GM18508 (cell line): Measurements from ENCODE around the gene CIB4.

Source experiments
- ATAC-seq: cut with Tn5 transposase; IDR thresholded peaks from one replicate; pipeline ENCODE4 v1.9.1; 2021; ENCODE audit warnings: moderate number of reproducible peaks; ENCODE audit not compliant: insufficient read depth, unreplicated experiment

Gene CIB4

GRCh38 chr2:26560892-26561291 lies 80.3 kb downstream of the CIB4 start:
- ATAC-seq = no peak

- no peak for ATAC-seq
Observed at GRCh38 chr2:26559556-26559955, 81.6 kb downstream of the CIB4 start.

- no peak for ATAC-seq
Observed at GRCh38 chr2:26559044-26559405, 82.1 kb downstream of the CIB4 start.

GRCh38 chr2:26558271-26559043 lies 82.7 kb downstream of the CIB4 start:
- ATAC-seq = no peak

GRCh38 chr2:26557244-26557925 lies 83.8 kb downstream of the CIB4 start:
- ATAC-seq = no peak

GRCh38 chr2:26556309-26557243 lies 84.6 kb downstream of the CIB4 start:
- ATAC-seq = no peak

- ATAC-seq = no peak
Observed at GRCh38 chr2:26555246-26556133, 85.7 kb downstream of the CIB4 start.

- ATAC-seq = no peak
Observed at GRCh38 chr2:26552641-26553374, 88.4 kb downstream of the CIB4 start.

- no peak for ATAC-seq
Observed at GRCh38 chr2:26550276-26551015, 90.7 kb downstream of the CIB4 start.

- no peak for ATAC-seq
Observed at GRCh38 chr2:26542676-26543505, 98.3 kb downstream of the CIB4 start.

- no peak for ATAC-seq
Observed at GRCh38 chr2:26542194-26542455, 99.0 kb downstream of the CIB4 start.

GRCh38 chr2:26541401-26542193 lies 99.6 kb downstream of the CIB4 start:
- no peak for ATAC-seq

- ATAC-seq = no peak
Observed at GRCh38 chr2:26540961-26541360, 100.2 kb downstream of the CIB4 start.

GRCh38 chr2:26540306-26540705 lies 100.9 kb downstream of the CIB4 start:
- no peak for ATAC-seq

GRCh38 chr2:26537826-26538475 lies 103.2 kb downstream of the CIB4 start:
- ATAC-seq = no peak

GRCh38 chr2:26537069-26537825 lies 103.9 kb downstream of the CIB4 start:
- ATAC-seq = no peak
